HepG2 (cell line): Measurements from ENCODE around the gene CCNL1.

ENCODE experiments used
- ATRX ChIP-seq: sonication (generic); formaldehyde crosslinking; IDR thresholded peaks from 2 replicates; pipeline ENCODE4 v1.4.0; 2020; ENCODE audit warnings: missing genetic modification reagents, borderline replicate concordance
- CREM ChIP-seq, 2 experiments: sonication (generic) in 1 of 2; formaldehyde crosslinking in 1 of 2; IDR thresholded peaks; 2 replicates each; pipeline versions ENCODE4 v1.4.0 to v1.6.1; 2016 to 2020; ENCODE audit warnings: antibody characterized with exemption in 1 of 2, mild to moderate bottlenecking in 1 of 2, missing genetic modification reagents in 1 of 2
- CTCF ChIP-seq: sonication (generic); formaldehyde crosslinking; IDR thresholded peaks from 2 replicates; pipeline ENCODE4 v1.5.0; 2020; ENCODE audit warnings: mild to moderate bottlenecking, missing genetic modification reagents, moderate library complexity
- HNRNPL ChIP-seq: fragments of 200-400 bp; formaldehyde crosslinking; IDR thresholded peaks from 2 replicates; pipeline ENCODE4 v1.6.1; 2017; ENCODE audit warnings: mild to moderate bottlenecking, low read depth, low read length
- IRF2 ChIP-seq: IDR thresholded peaks from 2 replicates; pipeline ENCODE4 v1.6.1; 2018; ENCODE audit warnings: missing genetic modification reagents, missing compliant biosample characterization
- TCF7 ChIP-seq: sonication (generic); IDR thresholded peaks from 2 replicates; pipeline ENCODE4 v1.6.1; 2016; ENCODE audit warnings: antibody characterized with exemption, low read depth
- ZNF510 ChIP-seq: sonication (generic); formaldehyde crosslinking; IDR thresholded peaks from 2 replicates; pipeline ENCODE4 v1.4.0; 2020; ENCODE audit warnings: low read depth, mild to moderate bottlenecking, missing genetic modification reagents

- TF ChIP-seq ZNF510 (no peak), ATRX (no peak), IRF2 (CRISPR knock-in tag) (no peak), CREM (IDR thresholded peaks at IDR 0.05) (no peak), CREM (CRISPR knock-in tag; IDR thresholded peaks at IDR 0.05) (no peak), TCF7 (no peak), HNRNPL (no peak), CTCF (CRISPR knock-in tag) (no peak)
These were observed 32.7 kb downstream of the CCNL1 start for GRCh38 chr3:157127268-157127667.
